Measurements from ENCODE around the gene STRIP2.

DNA sequence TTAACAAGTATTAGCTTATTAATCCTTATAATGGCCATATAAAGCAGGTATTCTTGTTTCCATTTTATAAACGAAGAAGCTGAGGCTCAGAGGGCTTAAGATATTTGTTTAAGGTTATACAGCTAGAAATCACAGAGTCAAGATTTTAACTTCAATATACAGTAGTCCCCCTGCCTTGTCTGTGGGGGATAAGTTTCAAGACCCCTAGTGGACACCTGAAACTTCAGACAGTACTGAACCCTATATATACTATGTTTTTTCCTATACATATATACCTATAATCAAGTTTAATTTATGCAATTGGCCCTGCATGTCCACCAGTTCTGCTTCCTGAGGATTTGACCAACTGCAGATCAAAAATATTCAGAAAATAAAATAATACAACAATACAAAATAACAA is 44.4 kb upstream of the STRIP2 start:
- TF ChIP-seq, protein P1, sequence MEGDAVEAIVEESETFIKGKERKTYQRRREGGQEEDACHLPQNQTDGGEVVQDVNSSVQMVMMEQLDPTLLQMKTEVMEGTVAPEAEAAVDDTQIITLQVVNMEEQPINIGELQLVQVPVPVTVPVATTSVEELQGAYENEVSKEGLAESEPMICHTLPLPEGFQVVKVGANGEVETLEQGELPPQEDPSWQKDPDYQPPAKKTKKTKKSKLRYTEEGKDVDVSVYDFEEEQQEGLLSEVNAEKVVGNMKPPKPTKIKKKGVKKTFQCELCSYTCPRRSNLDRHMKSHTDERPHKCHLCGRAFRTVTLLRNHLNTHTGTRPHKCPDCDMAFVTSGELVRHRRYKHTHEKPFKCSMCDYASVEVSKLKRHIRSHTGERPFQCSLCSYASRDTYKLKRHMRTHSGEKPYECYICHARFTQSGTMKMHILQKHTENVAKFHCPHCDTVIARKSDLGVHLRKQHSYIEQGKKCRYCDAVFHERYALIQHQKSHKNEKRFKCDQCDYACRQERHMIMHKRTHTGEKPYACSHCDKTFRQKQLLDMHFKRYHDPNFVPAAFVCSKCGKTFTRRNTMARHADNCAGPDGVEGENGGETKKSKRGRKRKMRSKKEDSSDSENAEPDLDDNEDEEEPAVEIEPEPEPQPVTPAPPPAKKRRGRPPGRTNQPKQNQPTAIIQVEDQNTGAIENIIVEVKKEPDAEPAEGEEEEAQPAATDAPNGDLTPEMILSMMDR (IDR thresholded peaks at IDR 0.05 in 4 of 5, conservative IDR thresholded peaks at IDR 0.05 in 1 of 5): no peak
- TF ChIP-seq POLR2A (IDR thresholded peaks at IDR 0.05): no peak

All from gastrocnemius medialis (tissue), 4 donors.